HG03571 (cell line): Measurements from ENCODE around the gene LRRC8C.
A peak's percentile ranks its signal among the peaks of the same experiment; 100 is the strongest.

ENCODE experiments used
- ATAC-seq: cut with Tn5 transposase; IDR thresholded peaks from one replicate; pipeline ENCODE4 v1.9.1; 2021; ENCODE audit not compliant: unreplicated experiment

The LRRC8C gene

GRCh38 chr1:89670163-89670562 lies 37.2 kb downstream of the LRRC8C start:
- peak; percentile 93 for ATAC-seq

DNA sequence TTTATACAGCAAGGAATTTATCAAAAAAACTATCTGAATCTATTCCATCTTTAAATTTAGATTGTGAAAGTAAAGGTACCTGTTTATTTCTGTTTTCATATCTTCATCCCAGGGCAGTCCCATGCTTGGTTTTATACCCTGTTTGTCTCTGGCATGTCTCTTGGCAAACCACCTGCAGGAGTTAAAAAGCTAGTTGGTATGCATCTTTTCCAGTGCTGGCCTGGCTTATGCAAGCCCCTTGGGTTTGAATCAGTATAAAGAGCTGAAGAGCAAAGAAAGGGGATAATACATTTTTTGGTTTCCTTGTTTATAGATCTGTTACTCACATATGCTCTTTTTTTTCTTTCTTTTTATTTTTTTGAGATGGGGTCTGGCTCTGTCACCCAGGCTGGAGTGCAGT lies 37.8 kb downstream of the LRRC8C start:
- no peak for ATAC-seq

- no peak for ATAC-seq
Observed at GRCh38 chr1:89671775-89672488, 39.0 kb downstream of the LRRC8C start.

GRCh38 chr1:89672489-89673183 lies 39.7 kb downstream of the LRRC8C start:
- no peak for ATAC-seq

GRCh38 chr1:89673251-89673650 lies 40.3 kb downstream of the LRRC8C start:
- no peak for ATAC-seq

GRCh38 chr1:89675677-89676076 lies 42.8 kb downstream of the LRRC8C start:
- no peak for ATAC-seq

- ATAC-seq: peak; percentile 68
Observed at GRCh38 chr1:89681045-89681729, 48.3 kb downstream of the LRRC8C start.

- no peak for ATAC-seq
Observed at GRCh38 chr1:89682611-89683010, 49.7 kb downstream of the LRRC8C start.

GRCh38 chr1:89685461-89685860 lies 52.5 kb downstream of the LRRC8C start:
- ATAC-seq: no peak

GRCh38 chr1:89686520-89686919 lies 53.6 kb downstream of the LRRC8C start:
- no peak for ATAC-seq

GRCh38 chr1:89687254-89687653 lies 54.3 kb downstream of the LRRC8C start:
- no peak for ATAC-seq

DNA sequence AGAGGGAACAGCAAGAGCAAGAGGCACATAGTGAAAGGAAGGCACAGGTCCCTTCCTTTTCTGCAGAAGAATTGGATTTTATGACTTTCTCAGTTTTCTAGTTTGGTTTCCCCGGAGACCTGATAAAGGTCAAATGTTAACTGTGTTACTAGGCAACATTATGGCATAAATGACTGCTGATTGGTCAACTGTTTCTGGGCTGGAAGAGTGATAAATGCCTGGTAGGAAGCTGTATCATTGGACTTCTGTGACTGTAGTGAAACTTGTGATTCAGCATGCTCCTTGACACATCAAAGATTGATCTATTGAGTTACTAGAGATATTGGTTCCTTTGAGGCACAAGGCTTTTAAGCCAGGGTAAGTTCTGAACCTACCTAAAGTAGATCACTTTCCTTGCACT lies 55.7 kb downstream of the LRRC8C start:
- ATAC-seq: no peak

- ATAC-seq: no peak
Observed at GRCh38 chr1:89689234-89689633, 56.3 kb downstream of the LRRC8C start.

DNA sequence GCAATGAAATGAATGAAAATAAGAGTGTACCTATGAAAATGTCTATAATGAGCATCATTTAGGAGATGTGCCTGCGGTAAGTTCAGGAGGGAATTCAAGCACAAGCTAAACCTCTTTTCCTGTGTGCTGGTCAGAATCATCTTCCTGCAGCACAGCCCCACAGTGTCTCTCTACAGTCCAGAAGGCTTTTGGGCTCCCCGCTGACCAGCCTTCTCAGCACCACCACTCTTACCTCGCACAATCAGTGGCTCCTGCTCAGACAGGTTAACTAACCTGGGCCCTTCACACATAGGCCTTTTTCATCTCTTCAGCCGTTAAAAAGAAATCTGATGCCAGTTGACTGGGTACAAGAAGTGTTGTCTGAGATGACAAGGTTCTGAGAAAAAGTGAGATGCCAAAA lies 57.7 kb downstream of the LRRC8C start:
- ATAC-seq: no peak

DNA sequence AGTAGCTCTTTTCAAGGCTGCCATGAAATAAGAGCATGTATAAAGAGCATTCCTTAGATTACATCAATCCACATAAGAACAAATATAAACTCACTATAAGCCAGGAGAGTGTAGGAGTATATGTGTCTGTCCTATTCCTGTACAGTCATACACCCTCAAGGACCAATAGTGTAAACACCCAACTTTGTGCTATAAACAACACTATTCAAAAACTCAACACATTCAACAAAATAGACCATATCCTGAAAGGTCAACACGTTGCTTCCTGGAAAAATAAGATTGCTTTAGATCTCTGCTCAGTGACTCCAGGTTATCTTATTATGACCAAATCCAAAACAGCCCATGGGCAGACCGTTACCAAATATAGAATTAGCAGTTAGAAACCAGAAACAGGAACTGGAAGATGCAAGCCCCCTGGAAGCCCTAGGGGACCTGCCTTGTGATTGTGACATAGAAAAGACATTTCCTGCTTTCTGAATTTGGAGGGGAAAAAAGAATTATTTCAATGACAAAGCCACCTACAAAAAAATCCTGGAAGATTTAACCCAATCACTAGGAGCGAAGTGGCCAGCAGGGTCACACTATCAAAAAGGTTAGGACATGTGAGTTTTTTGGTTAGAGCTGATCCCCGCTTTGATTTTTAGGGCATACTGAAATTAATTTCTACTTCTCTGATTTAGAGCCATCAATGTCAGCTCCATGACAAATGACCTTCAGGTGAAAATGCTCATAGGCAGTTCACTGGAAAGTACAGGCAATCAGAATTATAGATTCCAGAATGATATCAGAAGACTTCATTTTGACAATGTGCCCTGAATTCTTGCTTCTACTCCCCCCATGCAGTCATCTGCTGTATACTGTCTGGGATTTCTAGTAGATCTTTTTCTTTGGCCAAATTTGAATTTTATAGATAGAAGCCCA lies 59.9 kb downstream of the LRRC8C start:
- ATAC-seq: peak; percentile 51

- ATAC-seq: no peak
Observed at GRCh38 chr1:89695847-89696246, 62.9 kb downstream of the LRRC8C start.

DNA sequence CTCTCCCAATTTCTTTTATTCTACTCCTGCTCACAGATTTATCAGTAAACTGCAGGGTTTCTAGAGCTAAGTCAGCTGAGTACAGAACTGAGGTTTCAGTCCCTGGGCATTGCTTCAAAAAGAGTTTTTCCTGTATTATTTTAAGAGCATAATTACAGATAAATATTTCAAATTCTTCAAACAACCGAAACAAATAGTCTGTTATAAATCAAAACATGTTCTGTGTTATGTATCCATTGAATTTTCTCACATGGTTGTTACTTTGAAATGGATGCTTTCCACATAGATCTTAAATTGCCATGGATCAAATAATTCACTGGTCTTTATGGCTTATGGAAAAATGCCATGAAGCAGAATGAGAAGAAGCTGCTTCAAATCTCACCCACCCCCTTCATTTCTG lies 64.5 kb downstream of the LRRC8C start:
- ATAC-seq: no peak

DNA sequence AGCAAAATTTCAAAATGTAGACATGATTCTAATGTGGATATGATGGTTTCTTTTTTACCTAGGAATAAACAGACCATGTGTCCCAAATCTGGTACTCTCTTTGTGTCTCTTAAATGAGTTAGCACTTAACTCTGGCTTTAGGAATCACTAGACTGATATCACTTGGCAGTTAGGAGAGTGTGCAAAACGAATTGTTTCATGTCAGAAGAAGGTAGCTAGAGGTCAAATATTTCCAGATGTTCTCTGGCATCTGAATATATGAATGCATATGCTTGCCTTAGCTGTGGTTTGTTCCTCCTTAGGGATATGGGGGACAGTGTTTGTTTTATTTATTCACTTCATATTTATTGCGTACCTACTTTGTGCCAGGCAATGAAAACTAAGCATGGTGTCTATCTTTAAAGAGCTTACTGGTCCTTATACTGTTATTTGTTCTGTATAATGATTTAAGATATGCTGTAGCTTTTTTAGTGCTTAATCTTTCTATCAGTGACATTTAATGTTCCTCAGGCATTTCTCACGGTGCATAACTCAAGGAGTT lies 65.2 kb downstream of the LRRC8C start:
- no peak for ATAC-seq

GRCh38 chr1:89698624-89699023 lies 65.7 kb downstream of the LRRC8C start:
- ATAC-seq: no peak

DNA sequence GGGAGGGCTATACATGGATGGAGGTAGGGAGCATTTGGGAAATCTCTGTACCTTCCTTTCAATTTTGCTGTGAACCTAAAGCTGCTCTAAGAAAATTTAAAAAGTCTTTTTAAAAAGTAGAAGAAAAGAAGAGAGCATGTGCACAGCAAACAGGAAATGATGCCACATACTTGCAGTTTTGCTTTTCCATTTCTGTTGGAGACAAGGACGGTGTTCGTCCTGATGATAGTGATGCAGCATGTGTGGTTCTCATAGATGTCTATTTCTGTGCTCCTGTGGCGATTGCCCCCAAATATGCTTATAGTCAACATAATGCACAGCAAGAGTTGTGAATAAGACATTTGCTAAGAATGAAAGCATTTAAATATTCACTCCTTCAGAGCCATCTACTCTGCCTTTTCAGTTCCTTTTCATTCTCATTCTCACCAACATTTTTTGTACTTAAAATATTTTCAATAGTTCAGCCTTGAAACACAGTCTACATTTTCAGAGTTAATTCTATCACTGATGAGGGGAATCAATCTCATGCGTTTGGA lies 66.6 kb downstream of the LRRC8C start:
- no peak for ATAC-seq
